Smooth muscle cell (in vitro differentiated cells): ENCODE measurements around the gene RAB1A. TPM values are rescaled to one million over a fixed set of nuclear protein-coding genes. Genes with fewer than 3 reads are reported as not detected.

Experiments used
- DNase-seq: peaks from one replicate; lab custom pipeline; 2025; ENCODE audit not compliant: unreplicated experiment; lab: John Stamatoyannopoulos, UW
- H2AFZ ChIP-seq: fragments of 200-600 bp; sonication (generic); 2 replicates; pipeline ENCODE4 v1.6.0; 2016; ENCODE audit warnings: antibody characterized with exemption, low read depth, mild to moderate bottlenecking
- H3F3A ChIP-seq: fragments of 200-600 bp; sonication (generic); 2 replicates; pipeline ENCODE4 v1.6.0; 2017; ENCODE audit warnings: antibody characterized with exemption, low read depth
- H3K27ac ChIP-seq: fragments of 200-600 bp; sonication (generic); 2 replicates; pipeline ENCODE4 v1.5.1; 2016; ENCODE audit warnings: low read depth, mild to moderate bottlenecking
- H3K27me3 ChIP-seq: fragments of 200-600 bp; sonication (generic); 2 replicates; pipeline ENCODE4 v1.6.1; 2016; ENCODE audit warnings: low read depth, mild to moderate bottlenecking
- H3K36me3 ChIP-seq: fragments of 200-600 bp; sonication (generic); 2 replicates; pipeline ENCODE4 v1.5.1; 2016; ENCODE audit warnings: low read depth
- H3K4me1 ChIP-seq: fragments of 200-600 bp; sonication (generic); 2 replicates; pipeline ENCODE4 v1.5.1; 2016; ENCODE audit warnings: low read depth
- H3K4me2 ChIP-seq: fragments of 200-600 bp; sonication (generic); 2 replicates; pipeline ENCODE4 v1.6.0; 2016; ENCODE audit warnings: mild to moderate bottlenecking
- H3K4me3 ChIP-seq: fragments of 200-600 bp; sonication (generic); 2 replicates; pipeline ENCODE4 v1.5.1; 2016; ENCODE audit warnings: mild to moderate bottlenecking
- H3K79me2 ChIP-seq: fragments of 200-600 bp; sonication (generic); 2 replicates; pipeline ENCODE4 v1.6.0; 2016; ENCODE audit warnings: low read depth, mild to moderate bottlenecking
- H3K9ac ChIP-seq: fragments of 200-600 bp; sonication (generic); 2 replicates; pipeline ENCODE4 v1.6.0; 2016; ENCODE audit warnings: low read depth
- H3K9me3 ChIP-seq: fragments of 200-600 bp; sonication (generic); replicated peaks from 2 replicates; pipeline ENCODE4 v1.5.1; 2016; ENCODE audit warnings: low read depth
- H4K20me1 ChIP-seq: fragments of 200-600 bp; sonication (generic); 2 replicates; pipeline ENCODE4 v1.6.0; 2016; ENCODE audit warnings: low read depth
- WGBS: methylation state at CpG from one replicate; pipeline ENCODE4 v1.1.7; 2016; ENCODE audit warnings: low lambda C conversion rate; 5-methylcytosine and 5-hydroxymethylcytosine counted together
- polyA plus RNA-seq: library from polyadenylated mRNA; unstranded; fragments of >200 nt; fragmentation: Nextera tagmentation; extraction: Ambion mirVana; gene quantifications from 2 replicates; pipeline ENCODE4 v1.2.1, GENCODE V29; 2016
- total RNA-seq: library from RNA; depleted of rRNA; stranded (reverse); fragments of >200 nt; gene quantifications from 2 replicates; pipeline ENCODE4 v1.2.3, GENCODE V29; 2014
- TF ChIP-seq, protein P1 (sequence below): fragments of 200-600 bp; sonication (generic); IDR thresholded peaks from 2 replicates; pipeline ENCODE4 v1.5.1; 2017; ENCODE audit warnings: borderline replicate concordance, mild to moderate bottlenecking, antibody characterized with exemption; ENCODE audit not compliant: insufficient read depth, poor library complexity, severe bottlenecking

RAB1A gene
- total and polyA plus RNA-seq, 2 experiments from 2014 or later = 250 to 361 TPM

DNA sequence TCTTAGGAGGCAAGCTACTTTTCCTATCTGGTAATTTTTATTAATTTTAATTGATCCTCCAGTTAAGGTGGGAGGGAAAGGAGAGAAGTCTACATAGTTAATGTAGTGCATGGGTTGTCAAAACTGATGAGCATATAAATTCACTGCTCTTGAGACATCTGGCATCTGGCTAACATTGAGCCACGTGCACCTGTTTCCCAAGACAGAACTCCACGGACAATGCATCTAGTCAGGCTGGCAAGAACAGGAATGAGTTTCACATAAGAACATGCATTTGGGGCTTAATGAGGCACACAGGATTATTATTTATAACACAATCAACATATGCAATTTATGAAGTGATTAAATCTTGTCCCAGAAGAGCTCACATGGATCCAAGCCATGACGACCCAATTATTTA is 16.2 kb upstream of the RAB1A start:
- DNase-seq = no peak
- Histone ChIP-seq H4K20me1 (no peaks in the 10 kb centered on the region), H3K36me3 (no peaks in the 10 kb centered on the region), H3K4me2 (no peak overlapping the region), H3K79me2 (no peaks in the 10 kb centered on the region), H3K4me1 (no peaks in the 10 kb centered on the region), H2AFZ (no peak overlapping the region), H3K4me3 (no peak overlapping the region), H3K9ac (no peak overlapping the region), H3K9me3 (no peaks in the 10 kb centered on the region), H3K27me3 (no peaks in the 10 kb centered on the region), H3F3A (no peaks in the 10 kb centered on the region), H3K27ac (no peak overlapping the region)
- 95% methylated on average over 3 of the region's 3 CpGs for WGBS
- TF ChIP-seq, protein P1, sequence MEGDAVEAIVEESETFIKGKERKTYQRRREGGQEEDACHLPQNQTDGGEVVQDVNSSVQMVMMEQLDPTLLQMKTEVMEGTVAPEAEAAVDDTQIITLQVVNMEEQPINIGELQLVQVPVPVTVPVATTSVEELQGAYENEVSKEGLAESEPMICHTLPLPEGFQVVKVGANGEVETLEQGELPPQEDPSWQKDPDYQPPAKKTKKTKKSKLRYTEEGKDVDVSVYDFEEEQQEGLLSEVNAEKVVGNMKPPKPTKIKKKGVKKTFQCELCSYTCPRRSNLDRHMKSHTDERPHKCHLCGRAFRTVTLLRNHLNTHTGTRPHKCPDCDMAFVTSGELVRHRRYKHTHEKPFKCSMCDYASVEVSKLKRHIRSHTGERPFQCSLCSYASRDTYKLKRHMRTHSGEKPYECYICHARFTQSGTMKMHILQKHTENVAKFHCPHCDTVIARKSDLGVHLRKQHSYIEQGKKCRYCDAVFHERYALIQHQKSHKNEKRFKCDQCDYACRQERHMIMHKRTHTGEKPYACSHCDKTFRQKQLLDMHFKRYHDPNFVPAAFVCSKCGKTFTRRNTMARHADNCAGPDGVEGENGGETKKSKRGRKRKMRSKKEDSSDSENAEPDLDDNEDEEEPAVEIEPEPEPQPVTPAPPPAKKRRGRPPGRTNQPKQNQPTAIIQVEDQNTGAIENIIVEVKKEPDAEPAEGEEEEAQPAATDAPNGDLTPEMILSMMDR = no peak

DNA sequence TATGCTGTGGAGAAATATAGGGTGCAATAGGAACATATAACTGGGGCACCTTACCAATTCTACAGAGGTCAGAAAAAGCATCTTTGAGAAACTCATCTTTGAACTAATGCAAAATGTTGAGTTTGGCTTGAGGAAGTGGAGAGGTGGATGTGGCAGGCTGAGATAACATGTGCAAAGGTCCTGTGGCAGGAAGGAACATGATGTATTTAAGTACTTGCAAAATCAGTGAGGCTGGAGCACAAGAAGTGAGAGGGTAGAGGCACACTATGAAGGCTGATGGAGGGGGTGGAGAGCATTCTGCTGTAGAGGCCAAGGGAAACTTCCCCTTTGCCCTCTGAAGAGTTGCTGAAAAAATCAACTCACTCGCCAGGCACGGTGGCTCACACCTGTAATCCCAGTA is 14.7 kb upstream of the RAB1A start:
- no peak overlapping the region for H2AFZ ChIP-seq
- H3K9me3 ChIP-seq = no peaks in the 10 kb centered on the region
- no peaks in the 10 kb centered on the region for H3F3A ChIP-seq
- no peak overlapping the region for H3K27ac ChIP-seq
- no peaks in the 10 kb centered on the region for H4K20me1 ChIP-seq
- no peaks in the 10 kb centered on the region for H3K36me3 ChIP-seq
- H3K79me2 ChIP-seq = no peaks in the 10 kb centered on the region
- no peak overlapping the region for H3K4me2 ChIP-seq
- no peak for DNase-seq
- H3K4me3 ChIP-seq = no peak overlapping the region
- WGBS = 100% methylated on average over 1 of the region's 2 CpGs
- TF ChIP-seq, protein P1 = no peak
- no peak overlapping the region for H3K9ac ChIP-seq
- no peaks in the 10 kb centered on the region for H3K4me1 ChIP-seq
- H3K27me3 ChIP-seq = no peaks in the 10 kb centered on the region

DNA sequence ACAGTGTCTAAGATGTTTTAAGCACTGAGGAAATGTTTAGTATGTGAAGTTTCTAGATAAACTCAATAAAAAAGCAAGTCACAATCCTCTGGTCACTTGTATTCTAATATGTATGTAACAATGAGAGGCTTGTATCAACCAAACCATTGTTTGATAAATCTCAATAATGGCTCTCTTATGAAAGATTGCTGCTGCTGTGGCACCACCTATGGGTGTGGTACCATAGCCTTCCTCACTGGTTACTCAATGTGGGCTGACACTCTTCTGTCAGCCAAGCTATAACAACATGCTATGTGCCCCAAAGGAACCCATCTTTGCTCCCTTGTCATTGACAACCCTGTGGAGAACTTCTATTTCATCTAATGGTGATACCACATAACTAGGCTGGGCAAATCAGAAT is 12.6 kb upstream of the RAB1A start:
- no peak overlapping the region for H3K4me2 ChIP-seq
- TF ChIP-seq, protein P1 = no peak
- no peak overlapping the region for H2AFZ ChIP-seq

DNA sequence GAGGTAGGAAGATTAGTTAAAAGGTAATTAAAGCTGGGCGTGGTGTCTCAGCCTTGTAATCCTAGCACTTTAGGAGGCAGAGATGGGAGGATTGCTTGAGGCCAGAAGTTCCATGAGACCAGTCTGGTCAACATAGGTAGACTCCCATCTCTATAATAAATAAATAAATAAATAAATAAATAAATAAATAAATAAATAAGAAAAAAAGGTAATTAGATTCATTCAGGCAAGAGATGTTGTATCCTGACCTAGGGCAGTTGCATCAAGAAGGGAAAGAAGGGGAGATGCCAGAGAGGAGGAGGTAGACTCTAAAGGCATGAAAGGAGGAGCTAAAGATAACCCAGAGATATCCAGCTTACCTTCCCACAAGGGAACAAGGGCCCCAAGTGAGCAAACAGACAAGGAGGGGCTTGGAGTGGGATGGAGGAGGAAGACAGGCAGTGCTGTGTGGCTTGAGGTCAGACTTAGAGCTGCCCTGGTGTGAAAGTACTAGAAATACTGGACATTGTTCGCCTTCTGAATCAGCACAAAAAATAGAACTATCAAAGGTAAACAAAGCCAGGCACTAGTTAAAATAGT is 7.4 kb upstream of the RAB1A start:
- no peak overlapping the region for H3K4me2 ChIP-seq
- no peaks in the 10 kb centered on the region for H3K9me3 ChIP-seq
- no peaks in the 10 kb centered on the region for H4K20me1 ChIP-seq
- no peaks in the 10 kb centered on the region for H3K27me3 ChIP-seq
- DNase-seq = no peak
- H3K79me2 ChIP-seq = no peaks in the 10 kb centered on the region
- no peak overlapping the region for H2AFZ ChIP-seq
- no peaks in the 10 kb centered on the region for H3K4me1 ChIP-seq
- no peak overlapping the region for H3K27ac ChIP-seq
- no peak overlapping the region for H3K4me3 ChIP-seq
- TF ChIP-seq, protein P1 = no peak
- H3K36me3 ChIP-seq = no peaks in the 10 kb centered on the region
- H3F3A ChIP-seq = no peaks in the 10 kb centered on the region
- WGBS = 86% methylated on average over 2 of the region's 2 CpGs
- H3K9ac ChIP-seq = no peak overlapping the region

More for the DNA sequence above, 12.6 kb upstream of the RAB1A start:
- Histone ChIP-seq H3K4me1 (no peaks in the 10 kb centered on the region), H4K20me1 (no peaks in the 10 kb centered on the region), H3K9ac (no peak overlapping the region), H3K36me3 (no peaks in the 10 kb centered on the region), H3K4me3 (no peak overlapping the region), H3K27me3 (no peaks in the 10 kb centered on the region), H3F3A (no peaks in the 10 kb centered on the region), H3K79me2 (no peaks in the 10 kb centered on the region), H3K27ac (no peak overlapping the region), H3K9me3 (no peaks in the 10 kb centered on the region)
- no peak for DNase-seq
